ENCODE measurements around the gene ASPM.
A peak's percentile ranks its signal among the peaks of the same experiment; 100 is the strongest.
"Not testable (repeated sequence)": the region's sequence is repeated elsewhere in the genome, so short reads cannot be mapped to it uniquely, and the experiment has no call there.

ASPM gene

GRCh38 chr1:197076585-197076984 is 69.9 kb downstream of the ASPM start:
- no peak for DNase-seq (ENCODE audit: low spot score)

GRCh38 chr1:197073978-197074377 is 72.5 kb downstream of the ASPM start:
- DNase-seq (ENCODE audit: low spot score) = no peak

GRCh38 chr1:197067457-197067818 is 79.0 kb downstream of the ASPM start:
- DNase-seq (ENCODE audit: low spot score) = no peak

GRCh38 chr1:197066719-197067456 is 79.6 kb downstream of the ASPM start, which contains the start of gene F13B:
TSS of gene F13B (minus strand) at chr1:197067260. CDS start at chr1:197067223, 37 bp downstream.
- DNase-seq (ENCODE audit: low spot score) = no peak

GRCh38 chr1:197066277-197066676 is 80.2 kb downstream of the ASPM start:
- no peak for DNase-seq (ENCODE audit: low spot score)

GRCh38 chr1:197065559-197065958 is 80.9 kb downstream of the ASPM start:
- no peak for DNase-seq (ENCODE audit: low spot score)

GRCh38 chr1:197063212-197063611 is 83.3 kb downstream of the ASPM start:
- DNase-seq (ENCODE audit: low spot score) = no peak

- no peak for DNase-seq (ENCODE audit: low spot score)
Measured at GRCh38 chr1:197062692-197063091, 83.8 kb downstream of the ASPM start.

GRCh38 chr1:197049100-197049499 is 97.4 kb downstream of the ASPM start:
- no peak for DNase-seq (ENCODE audit: low spot score)

GRCh38 chr1:197042676-197043341 is 103.7 kb downstream of the ASPM start:
- no peak for DNase-seq (ENCODE audit: low spot score)

GRCh38 chr1:197041486-197042353 is 104.7 kb downstream of the ASPM start:
- peak; percentile 6 for DNase-seq (ENCODE audit: low spot score)

- DNase-seq (ENCODE audit: low spot score) = no peak
Measured at GRCh38 chr1:197036861-197037260, 109.6 kb downstream of the ASPM start.

GRCh38 chr1:197034631-197035339 is 111.7 kb downstream of the ASPM start:
- DNase-seq (ENCODE audit: low spot score) = not testable (repeated sequence)
